NCI-H146 treated with DMSO at 0.1 percent for 48 hours (cell line): ENCODE measurements around the gene LAT.
"Not testable (repeated sequence)": the region's sequence is repeated elsewhere in the genome, so short reads cannot be mapped to it uniquely, and the experiment has no call there.

ENCODE experiments used
- DNase-seq: peaks from one replicate; lab custom pipeline; 2025; ENCODE audit not compliant: unreplicated experiment; lab: John Stamatoyannopoulos, UW

The LAT gene

DNA sequence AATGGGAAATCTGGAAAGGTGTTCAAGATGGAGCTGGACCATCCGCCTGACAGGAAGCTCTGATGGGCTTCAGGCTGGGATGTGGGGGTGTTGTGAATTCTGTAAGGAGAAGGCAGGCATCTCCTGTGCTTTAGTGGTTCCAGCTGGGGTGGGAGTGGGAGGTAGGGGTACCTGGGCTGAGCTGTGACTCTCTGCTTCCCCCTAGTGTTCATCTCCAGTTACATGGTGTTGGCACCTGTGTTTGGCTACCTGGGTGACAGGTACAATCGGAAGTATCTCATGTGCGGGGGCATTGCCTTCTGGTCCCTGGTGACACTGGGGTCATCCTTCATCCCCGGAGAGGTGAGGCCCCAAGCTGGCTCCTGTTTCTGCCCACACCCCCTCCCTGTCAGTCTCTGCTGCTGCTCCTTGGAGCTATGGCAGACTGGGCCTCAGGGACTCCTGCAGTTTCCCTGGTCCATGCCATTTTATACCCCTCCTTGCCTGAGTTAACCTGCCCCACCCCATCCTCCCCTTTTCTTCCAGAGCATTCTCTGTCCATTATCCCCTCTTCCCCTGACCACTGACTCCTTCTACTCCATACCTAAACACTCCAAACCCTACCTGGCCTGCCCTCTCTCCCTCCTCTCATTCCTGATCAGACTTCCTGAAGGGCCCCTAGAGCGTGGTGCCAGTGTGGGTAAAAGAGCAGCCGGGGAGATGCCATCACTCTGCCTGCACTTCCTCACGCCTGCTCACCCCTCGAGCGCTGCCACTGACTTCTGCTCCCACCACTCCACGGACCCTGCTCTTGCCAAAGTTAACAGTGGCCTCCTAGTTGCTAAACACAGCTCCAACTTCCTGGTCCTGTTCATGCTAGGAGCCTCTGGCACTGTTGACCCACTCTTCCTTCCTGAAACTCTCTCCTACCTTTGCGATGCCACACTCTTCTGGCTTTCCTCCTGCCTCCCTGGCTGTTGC lies 6.9 kb upstream of the LAT start:
- DNase-seq, result no peak

DNA sequence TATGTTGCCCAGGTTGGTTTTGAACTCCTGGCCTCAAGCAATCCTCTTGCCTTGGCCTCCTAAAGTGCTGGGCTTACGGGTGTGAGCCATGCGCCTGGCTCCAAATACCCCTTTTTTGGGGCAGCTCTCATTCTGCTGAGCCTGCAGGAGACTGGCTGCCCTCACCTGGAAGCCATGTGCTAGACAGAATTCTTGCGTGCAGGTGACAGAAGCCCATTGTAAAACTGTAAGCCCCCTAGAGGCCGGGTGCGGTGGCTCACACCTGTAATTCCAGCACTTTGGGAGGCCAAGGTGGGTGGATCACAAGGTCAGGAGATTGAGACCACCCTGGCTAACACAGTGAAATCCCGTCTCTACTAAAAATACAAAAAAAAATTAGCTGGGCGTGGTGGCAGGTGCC lies 4.5 kb upstream of the LAT start:
- DNase-seq, result not testable (repeated sequence)

DNA sequence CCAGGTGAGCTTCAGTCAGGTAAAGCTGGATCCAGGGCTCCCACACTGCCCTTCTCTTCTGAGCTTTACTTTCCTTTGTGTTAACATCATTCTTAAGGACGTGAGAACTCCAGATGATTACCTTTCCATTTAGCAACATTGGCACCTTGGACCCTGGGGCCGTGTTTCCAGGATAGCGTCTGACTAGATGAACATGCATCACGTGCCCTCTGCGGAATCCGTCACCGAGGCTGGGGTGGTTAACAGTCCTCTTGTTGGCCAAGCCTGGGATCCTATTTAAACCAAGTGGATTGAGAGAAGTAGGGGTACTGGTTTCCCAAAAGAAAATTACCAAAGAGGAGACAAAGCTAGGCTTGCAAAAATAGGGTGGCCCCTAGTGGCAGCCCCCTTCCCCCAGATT lies 3.9 kb upstream of the LAT start:
- no peak for DNase-seq

DNA sequence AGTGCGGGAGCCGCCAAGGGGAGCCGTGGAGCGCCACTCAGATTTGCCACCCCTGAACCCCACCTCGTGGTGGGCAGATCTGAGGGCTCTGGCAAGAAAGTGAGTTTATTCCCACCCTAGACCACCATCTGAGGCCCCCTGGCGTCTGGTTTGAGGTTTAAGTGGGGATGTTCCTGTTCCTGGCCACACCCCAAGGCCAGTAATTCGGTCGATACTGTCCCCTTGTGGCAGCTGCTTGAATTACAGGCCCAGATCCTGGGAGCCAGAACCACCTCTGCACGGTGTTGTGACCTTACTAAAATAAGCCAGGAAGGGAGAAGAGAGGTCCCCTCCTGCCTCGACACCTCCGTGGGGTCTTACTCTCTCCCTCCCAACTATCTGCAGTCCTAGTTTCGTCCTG lies 3.3 kb upstream of the LAT start:
- no peak for DNase-seq

DNA sequence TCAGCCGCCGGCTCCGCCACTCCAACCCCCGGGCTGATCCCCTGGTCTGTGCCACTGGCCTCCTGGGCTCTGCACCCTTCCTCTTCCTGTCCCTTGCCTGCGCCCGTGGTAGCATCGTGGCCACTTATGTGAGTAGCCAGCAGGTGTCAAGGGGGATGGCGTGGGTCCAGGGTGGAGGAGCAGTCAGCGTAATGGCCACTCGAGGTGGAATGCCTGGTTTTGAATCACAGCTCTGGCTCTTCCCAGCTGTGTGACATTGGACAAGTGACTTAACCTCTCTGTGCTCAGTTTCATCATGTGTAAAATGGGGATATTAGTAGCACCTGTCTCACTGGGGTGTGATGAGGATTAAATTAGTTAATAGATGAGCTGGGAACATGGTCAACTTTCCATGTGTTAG lies 2.4 kb upstream of the LAT start:
- DNase-seq, result no peak

DNA sequence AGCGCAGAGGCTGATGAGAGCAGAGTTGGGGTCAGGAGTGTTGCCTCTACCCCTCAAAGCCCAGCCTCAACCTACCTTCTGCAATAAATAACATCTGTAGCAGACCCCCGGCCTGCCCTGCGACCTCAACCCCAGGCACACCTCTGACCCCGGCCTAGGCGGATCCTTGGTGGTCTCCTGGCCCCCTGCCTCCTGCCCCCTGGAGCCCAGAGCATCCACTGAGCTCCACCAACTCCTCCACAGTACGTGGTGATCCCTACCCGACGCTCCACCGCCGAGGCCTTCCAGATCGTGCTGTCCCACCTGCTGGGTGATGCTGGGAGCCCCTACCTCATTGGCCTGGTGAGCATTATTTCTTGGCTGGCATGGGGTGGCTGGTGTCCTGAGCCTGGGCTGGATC lies 1.9 kb upstream of the LAT start:
- DNase-seq, result no peak

DNA sequence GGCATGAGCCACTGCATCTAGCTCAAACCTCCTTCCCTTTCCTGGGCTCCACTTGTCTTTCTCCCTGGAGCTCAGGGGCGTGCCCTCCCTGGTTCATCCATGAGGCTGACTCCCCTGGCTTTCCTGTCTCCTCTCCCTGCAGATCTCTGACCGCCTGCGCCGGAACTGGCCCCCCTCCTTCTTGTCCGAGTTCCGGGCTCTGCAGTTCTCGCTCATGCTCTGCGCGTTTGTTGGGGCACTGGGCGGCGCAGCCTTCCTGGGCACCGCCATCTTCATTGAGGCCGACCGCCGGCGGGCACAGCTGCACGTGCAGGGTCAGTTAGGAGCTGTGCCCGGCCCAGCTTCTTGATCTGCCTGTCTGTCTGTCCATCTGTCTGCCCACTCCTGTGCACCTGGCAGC lies 1.2 kb upstream of the LAT start:
- no peak for DNase-seq

DNA sequence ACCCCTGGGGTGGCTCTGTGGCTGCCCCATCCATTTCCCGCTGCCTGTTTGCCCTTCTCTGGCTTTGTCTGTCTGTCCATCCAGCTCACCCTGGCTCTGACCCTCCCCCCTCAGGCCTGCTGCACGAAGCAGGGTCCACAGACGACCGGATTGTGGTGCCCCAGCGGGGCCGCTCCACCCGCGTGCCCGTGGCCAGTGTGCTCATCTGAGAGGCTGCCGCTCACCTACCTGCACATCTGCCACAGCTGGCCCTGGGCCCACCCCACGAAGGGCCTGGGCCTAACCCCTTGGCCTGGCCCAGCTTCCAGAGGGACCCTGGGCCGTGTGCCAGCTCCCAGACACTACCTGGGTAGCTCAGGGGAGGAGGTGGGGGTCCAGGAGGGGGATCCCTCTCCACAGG lies 761 bp upstream of the LAT start:
- DNase-seq, result no peak

DNA sequence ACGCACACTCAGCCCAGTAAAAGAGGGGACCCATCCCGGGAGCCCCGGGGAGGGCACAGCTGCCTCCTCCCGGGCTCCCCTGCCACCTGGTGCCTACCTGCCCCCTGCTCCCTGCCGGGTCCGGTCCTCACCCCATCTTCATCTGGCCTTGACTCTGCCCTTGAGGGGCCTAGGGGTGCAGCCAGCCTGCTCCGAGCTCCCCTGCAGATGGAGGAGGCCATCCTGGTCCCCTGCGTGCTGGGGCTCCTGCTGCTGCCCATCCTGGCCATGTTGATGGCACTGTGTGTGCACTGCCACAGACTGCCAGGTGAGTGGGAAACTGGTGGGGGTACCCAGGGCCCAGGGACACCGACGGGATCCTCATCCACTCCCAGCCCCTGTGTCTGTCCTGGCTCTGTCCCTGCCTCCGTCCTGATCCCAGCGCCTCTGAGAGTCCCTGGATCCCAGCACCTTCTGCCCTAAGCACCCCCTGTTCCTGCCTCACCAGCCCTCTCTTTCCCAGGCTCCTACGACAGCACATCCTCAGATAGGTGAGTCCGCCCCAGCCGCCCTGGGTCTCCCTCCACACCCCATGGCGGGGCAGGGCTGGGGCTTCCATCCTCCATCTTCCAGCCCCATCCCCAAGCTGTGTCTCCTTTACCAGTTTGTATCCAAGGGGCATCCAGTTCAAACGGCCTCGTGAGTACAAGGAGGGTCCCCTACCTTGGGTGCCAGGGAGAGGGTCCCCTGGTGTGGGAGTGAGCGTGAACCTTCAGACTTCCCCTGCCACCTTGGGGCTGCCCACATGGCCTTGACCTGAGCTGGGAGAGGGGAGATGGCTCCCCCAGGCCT lies 574 bp downstream of the LAT start:
- no peak for DNase-seq

DNA sequence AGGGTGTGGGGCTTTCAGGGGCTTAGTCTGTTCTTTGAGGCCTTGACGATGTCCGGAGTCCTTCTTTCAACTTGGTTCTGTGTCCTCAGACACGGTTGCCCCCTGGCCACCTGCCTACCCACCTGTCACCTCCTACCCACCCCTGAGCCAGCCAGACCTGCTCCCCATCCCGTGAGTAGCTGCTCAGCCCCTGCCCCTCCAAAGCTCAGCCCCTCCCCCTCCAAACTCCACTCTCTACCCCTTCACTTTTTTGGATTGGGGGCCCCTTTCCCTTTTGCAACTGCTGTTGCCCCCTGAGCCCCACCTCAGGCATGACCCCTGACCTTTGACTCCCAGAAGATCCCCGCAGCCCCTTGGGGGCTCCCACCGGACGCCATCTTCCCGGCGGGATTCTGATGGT lies 1.2 kb downstream of the LAT start:
- DNase-seq, result no peak

DNA sequence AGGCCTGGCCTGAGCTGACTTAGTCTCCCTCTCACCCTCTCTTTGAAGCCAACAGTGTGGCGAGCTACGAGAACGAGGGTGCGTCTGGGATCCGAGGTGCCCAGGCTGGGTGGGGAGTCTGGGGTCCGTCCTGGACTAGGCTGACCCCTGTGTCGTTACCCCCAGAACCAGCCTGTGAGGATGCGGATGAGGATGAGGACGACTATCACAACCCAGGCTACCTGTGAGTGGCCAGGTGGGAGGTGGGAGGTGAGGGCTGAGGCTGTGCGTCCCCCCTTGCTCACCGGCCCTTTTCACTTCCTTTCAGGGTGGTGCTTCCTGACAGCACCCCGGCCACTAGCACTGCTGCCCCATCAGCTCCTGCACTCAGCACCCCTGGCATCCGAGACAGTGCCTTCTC lies 1.6 kb downstream of the LAT start:
- no peak for DNase-seq

DNA sequence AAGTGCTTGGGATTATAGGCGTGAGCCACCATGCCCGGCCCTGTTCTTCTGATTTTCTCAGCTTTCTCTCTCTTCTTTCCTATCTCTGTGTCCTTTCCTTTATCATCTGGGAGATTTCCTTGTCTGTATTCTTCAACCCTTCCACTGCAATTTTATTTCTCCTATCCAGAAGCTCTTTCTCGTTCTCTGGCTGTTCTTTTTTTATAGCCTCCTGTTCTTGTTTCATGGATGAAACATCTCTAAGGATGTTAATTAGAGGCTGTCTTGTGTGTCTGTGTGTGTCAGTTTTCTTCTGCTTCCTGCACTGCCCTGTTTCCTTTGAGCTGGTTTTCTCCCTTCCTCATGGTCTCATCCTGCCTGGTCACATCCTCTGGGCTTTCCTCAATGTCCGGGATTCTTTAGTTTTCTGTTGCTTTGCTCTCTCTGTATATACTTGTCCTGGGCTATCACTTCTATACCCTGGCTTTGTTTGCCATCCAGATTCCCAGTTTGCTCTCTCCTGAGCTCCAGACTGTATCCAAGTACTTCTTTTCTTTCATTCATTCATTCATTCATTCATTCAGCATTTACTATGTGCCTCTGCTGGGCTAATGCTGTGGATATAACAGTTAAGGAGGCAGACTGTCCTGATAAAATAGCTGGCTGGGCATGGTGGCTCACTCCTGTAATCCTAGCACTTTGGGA lies 2.5 kb downstream of the LAT start:
- no peak for DNase-seq

DNA sequence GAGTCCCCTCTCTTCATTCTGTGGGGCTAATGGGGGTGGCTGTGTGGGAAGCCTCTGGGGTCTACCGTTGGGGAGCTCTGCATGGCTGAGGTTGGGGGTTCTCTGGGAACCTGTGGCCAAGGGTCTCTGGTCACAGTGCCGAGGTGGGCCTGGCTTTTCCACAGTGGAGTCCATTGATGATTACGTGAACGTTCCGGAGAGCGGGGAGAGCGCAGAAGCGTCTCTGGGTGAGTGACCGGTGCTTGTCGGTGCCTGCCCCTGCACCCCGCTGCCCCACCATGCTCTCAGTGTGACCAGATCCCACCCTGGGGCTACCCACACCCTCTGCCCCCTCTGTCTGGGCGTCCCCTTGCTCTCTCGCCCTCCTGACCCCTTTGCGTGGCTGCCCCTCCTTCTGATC lies 4.5 kb downstream of the LAT start:
- DNase-seq, result no peak

DNA sequence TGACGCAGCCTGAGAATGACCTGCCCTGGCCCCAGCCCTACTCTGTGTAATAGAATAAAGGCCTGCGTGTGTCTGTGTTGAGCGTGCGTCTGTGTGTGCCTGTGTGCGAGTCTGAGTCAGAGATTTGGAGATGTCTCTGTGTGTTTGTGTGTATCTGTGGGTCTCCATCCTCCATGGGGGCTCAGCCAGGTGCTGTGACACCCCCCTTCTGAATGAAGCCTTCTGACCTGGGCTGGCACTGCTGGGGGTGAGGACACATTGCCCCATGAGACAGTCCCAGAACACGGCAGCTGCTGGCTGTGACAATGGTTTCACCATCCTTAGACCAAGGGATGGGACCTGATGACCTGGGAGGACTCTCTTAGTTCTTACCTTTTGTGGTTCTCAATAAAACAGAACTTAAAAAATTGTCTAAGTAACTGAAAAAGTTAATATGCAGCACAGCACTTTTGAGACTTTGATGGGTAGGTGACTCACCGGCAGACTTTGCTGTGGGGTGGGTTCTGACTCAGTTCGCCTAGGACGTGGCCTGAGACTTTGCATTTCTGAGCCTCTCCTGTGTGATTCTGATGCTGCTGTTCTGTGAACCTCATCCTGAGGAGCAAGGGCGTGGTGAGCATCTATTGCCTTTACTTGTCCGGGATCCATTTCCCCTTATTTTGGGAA lies 5.7 kb downstream of the LAT start:
- no peak for DNase-seq

DNA sequence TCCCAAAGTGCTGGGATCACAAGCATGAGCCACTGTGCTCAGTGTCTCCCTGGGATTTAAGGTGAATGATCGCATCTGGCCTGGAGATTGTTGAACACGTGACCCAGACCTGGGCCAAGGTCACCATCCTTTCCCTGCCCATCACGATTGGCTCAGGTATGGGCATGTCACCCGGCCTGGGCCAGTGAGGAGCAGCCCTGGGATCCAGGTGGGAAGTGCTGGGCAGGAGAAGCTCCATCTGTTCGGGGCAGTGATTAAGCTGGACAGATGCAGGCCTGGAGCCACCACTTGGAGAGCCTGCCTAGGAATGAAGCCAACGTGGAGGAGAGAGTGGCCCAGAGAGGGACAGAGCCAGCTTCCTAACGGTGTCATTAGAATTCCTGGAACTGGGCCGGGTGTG lies 6.8 kb downstream of the LAT start:
- no peak for DNase-seq

DNA sequence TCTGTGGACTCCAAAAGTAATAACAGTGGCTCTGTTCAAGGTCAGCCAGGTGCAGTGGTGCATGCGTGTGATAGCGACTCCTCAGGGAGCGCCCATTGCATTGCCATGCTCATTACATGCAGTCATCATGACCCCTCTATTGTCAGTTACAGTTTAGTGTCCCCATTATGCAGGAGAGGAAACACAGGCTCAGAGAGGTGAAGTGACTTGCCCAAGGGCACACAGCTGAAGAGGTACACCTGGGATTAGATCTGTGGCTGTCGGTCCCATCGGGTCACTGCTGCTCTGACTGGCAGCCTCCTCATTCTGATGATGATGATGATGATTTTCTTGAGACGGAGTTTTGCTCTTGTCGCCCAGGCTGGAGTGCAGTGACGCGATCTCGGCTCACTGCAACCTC lies 7.6 kb downstream of the LAT start:
- DNase-seq, result no peak

DNA sequence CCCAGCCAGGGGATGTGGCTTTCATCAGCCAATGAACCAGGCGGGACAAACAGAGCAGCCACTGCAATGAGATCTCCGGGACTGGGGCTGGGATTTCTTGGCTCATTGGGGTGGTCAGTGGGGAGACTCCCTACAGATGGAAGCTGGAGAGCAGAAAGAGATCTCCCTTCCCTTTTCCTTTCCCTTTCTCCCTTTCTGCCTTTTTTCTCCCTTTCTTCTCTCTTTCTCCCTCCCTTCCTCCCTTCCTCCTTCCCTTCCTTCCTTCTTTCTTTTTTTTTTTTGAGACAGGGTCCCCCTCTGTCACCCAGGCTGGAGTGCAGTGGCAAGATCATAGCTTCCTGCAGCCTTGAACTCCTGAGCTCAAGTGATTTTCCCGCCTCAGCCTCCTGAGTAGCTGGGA lies 14.0 kb downstream of the LAT start:
- DNase-seq, result no peak

DNA sequence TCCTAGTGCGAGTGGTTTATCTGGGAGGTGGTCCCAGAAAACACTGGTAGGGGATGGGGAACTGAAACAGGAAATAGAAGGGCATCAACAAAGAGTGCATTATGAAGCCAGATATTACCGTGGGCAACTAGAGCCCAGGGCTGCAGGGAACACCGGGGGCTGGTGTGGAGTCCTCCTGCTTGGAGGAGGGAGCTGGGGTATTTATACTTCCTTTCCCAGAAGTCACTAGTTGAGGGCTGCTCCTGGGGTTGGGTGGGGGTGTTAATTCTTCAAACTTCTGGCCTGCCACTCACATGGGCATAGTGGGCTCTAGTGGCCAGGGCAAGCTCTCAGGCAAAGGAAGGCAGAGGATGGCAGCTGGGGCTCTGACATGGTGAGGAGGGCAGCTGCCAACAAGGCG lies 14.7 kb downstream of the LAT start:
- DNase-seq, result no peak

DNA sequence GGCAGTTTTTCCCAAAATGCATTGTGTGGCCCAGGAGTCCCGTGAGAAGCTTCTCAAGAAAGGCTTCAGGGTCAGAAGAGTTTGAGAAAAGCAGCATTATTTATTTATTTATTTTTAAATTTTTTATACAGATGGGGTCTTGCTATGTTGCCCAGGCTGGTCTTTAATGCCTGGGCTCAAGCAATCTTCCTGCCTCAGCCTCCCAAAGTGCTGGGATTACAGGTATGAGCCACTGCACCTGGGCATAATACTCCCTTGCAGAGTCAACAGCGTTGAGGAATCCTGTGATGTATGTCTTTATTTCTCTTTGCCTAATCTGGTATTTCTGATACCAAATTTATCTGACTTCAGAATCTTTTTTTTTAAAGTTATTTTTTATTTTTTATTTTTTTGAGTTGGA lies 15.2 kb downstream of the LAT start:
- DNase-seq, result no peak

DNA sequence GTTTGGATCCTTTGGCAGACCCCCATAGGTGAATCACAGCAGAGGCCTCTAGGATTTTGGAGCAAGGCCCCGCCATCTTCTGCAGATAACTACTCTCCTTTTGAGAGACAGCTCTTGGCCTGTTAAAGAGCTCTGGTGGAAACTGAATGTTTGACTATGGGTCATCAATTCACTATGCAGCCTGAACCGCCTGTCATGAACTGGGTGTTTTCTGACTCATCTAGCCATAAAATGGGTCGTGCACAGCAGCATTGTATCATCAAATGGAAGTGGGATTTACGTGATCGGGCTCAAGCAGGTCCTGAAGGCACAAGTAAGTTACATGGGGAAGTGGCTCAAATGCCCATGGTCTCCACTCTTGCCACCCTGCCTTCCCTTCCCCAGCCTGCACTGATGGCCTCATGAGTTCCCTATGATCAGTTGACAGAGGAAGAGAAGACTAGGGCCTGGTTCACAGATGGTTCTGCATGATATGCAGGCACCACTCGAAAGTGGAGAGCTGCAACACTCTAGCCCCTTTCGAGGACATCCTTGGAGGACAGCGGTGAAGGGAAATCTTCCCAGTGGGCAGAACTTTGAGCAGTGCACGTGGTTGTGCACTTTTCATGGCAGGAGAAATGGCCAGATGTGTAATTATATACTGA lies 19.8 kb downstream of the LAT start:
- not testable (repeated sequence) for DNase-seq
